H1 (cell line): ENCODE data around the gene APEH.

Experiments used
- ASH2L ChIP-seq: fragments of 200-600, 300-600 bp; sonication (generic); IDR thresholded peaks from one replicate; pipeline ENCODE4 v1.7.1; 2017; ENCODE audit warnings: low read length
- EGR1 ChIP-seq: IDR thresholded peaks from 2 replicates; pipeline ENCODE4 v1.6.1; 2011; ENCODE audit warnings: low read depth, low read length, borderline replicate concordance
- EP300 ChIP-seq, 2 experiments: IDR thresholded peaks; 1 replicate in 1 of 2; 2 replicates in 1 of 2; pipeline ENCODE4 v1.6.1; 2011 to 2012; ENCODE audit warnings: low read depth in 2 of 2, low read length in 2 of 2, mild to moderate bottlenecking in 2 of 2, borderline replicate concordance in 1 of 2, inconsistent platforms in 1 of 2, moderate library complexity in 1 of 2
- EZH2 ChIP-seq: fragments of 200-600 bp; sonication (generic); IDR thresholded peaks from 2 replicates; pipeline ENCODE4 v1.7.1; 2012; ENCODE audit warnings: low read depth, mild to moderate bottlenecking, moderate library complexity, low read length, inconsistent platforms; ENCODE audit not compliant: severe bottlenecking
- GABPA ChIP-seq: IDR thresholded peaks from 2 replicates; pipeline ENCODE4 v1.6.1; 2011; ENCODE audit warnings: mild to moderate bottlenecking, low read length, moderate library complexity, borderline replicate concordance; ENCODE audit not compliant: insufficient read depth
- POLR2A ChIP-seq, 2 experiments: IDR thresholded peaks; 1 replicate in 1 of 2; 2 replicates in 1 of 2; pipeline ENCODE4 v1.6.1; 2011; ENCODE audit warnings: low read depth in 2 of 2, low read length in 2 of 2, mild to moderate bottlenecking in 2 of 2; ENCODE audit errors: control extremely low read depth in 1 of 2
- POLR2AphosphoS5 ChIP-seq: IDR thresholded peaks from 2 replicates; pipeline ENCODE4 v1.6.1; 2011; ENCODE audit warnings: low read depth, low read length
- SP2 ChIP-seq: IDR thresholded peaks from 2 replicates; pipeline ENCODE4 v1.6.1; 2012; ENCODE audit warnings: mild to moderate bottlenecking, low read length, inconsistent platforms
- YY1 ChIP-seq: IDR thresholded peaks from 2 replicates; pipeline ENCODE4 v1.6.1; 2011; ENCODE audit warnings: low read depth, mild to moderate bottlenecking, low read length
- TF ChIP-seq, protein P1 (sequence below), 3 experiments: IDR thresholded peaks; 1 replicate in 2 of 3; 2 replicates in 1 of 3; pipeline versions ENCODE4 v1.5.1 to v1.6.1; 2011; ENCODE audit warnings: low read length in 3 of 3, mild to moderate bottlenecking in 3 of 3, inconsistent platforms in 2 of 3, low read depth in 1 of 3, moderate library complexity in 1 of 3; ENCODE audit not compliant: insufficient read depth in 1 of 3; ENCODE audit errors: control extremely low read depth in 1 of 3
- TF ChIP-seq, protein P2 (sequence below): IDR thresholded peaks from 2 replicates; pipeline ENCODE4 v1.6.1; 2012; ENCODE audit warnings: inconsistent platforms

DNA sequence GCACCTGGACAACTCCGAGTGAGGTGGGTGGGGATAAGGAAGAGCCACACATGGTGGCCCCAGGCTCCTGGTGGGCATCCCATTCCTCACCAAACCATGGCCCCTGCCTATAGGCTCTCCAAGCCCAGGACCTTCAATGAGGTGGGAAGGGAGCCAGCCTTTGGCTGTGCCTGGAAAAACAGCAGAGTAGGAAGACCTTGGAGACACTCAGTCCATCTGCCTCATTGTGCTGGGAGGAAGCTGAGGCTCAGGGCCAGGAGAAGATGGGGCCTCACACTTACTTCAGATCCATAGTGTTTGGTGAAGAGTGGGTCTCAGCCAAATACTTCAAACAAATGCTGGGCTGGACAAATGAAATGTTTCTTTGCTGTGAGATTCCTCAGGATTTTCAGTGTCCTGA lies 47.4 kb upstream of the APEH start:
- TF ChIP-seq EP300 (IDR thresholded peaks at IDR 0.05; ENCODE audit: borderline replicate concordance in 1 of 2, low read depth in 2 of 2, low read length in 2 of 2) (no peak), ASH2L (no peak), POLR2AphosphoS5 (no peak), GABPA (no peak), POLR2A (IDR thresholded peaks at IDR 0.05; ENCODE audit: control extremely low read depth in 1 of 2, low read depth in 2 of 2, low read length in 2 of 2) (no peak), EGR1 (no peak), EZH2 (no peak), YY1 (no peak), SP2 (no peak)
- TF ChIP-seq, protein P1, sequence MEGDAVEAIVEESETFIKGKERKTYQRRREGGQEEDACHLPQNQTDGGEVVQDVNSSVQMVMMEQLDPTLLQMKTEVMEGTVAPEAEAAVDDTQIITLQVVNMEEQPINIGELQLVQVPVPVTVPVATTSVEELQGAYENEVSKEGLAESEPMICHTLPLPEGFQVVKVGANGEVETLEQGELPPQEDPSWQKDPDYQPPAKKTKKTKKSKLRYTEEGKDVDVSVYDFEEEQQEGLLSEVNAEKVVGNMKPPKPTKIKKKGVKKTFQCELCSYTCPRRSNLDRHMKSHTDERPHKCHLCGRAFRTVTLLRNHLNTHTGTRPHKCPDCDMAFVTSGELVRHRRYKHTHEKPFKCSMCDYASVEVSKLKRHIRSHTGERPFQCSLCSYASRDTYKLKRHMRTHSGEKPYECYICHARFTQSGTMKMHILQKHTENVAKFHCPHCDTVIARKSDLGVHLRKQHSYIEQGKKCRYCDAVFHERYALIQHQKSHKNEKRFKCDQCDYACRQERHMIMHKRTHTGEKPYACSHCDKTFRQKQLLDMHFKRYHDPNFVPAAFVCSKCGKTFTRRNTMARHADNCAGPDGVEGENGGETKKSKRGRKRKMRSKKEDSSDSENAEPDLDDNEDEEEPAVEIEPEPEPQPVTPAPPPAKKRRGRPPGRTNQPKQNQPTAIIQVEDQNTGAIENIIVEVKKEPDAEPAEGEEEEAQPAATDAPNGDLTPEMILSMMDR (IDR thresholded peaks at IDR 0.05; ENCODE audit: control extremely low read depth in 1 of 3, insufficient read depth in 1 of 3, low read depth in 1 of 3, low read length in 3 of 3): no peak
- TF ChIP-seq, protein P2, sequence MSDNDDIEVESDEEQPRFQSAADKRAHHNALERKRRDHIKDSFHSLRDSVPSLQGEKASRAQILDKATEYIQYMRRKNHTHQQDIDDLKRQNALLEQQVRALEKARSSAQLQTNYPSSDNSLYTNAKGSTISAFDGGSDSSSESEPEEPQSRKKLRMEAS: no peak
